ENCODE results near the gene CLCN2. TPM values are rescaled to one million over a fixed set of nuclear protein-coding genes. Genes with fewer than 3 reads are reported as not detected.

CLCN2 gene
- total and polyA plus RNA-seq, 2 of the 8 experiments (the other 6 are each of a cell fraction or from before 2014, with no cell fraction given): 13.7 to 16.1 TPM

DNA sequence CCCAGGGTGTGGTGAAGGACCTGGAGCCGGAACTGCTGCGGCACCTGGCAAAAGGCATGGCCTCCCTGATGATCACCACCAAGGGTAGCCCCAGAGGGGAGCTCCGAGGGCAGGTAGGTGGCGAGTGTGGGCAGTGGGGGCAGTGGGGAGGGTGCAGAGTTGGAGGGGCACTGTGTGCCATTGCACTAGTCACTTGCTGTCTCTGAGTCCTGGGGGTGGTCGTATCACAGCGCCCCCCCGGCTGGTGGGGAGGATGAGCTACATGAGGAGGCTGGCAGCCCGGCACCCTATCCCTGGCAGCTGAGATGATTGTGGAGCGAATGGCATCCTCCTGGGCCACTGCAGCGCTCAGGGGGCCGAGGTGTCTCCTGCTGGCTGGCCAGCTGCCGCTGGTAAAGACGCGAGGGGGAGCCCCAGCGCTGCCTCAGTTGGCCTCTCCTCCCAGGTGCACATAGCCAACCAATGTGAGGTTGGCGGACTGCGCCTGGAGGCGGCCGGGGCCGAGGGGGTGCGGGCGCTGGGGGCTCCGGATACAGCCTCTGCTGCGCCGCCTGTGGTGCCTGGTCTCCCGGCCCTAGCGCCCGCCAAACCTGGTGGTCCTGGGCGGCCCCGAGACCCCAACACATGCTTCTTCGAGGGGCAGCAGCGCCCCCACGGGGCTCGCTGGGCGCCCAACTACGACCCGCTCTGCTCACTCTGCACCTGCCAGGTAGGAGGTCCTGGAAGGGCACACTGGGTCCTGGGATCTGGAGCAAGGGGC lies 24.8 kb upstream of the CLCN2 start:
- no peak overlapping the region for H2BK15ac ChIP-seq (ENCODE audit: low read length)
- H3K27ac ChIP-seq (ENCODE audit: low read depth, low read length): no peak overlapping the region
- H3K23ac ChIP-seq (ENCODE audit: insufficient read length): no peak overlapping the region
- DNase-seq (ENCODE audit: low read depth in 1 of 2, low spot score in 2 of 2): no peak
- TF ChIP-seq, protein P1, sequence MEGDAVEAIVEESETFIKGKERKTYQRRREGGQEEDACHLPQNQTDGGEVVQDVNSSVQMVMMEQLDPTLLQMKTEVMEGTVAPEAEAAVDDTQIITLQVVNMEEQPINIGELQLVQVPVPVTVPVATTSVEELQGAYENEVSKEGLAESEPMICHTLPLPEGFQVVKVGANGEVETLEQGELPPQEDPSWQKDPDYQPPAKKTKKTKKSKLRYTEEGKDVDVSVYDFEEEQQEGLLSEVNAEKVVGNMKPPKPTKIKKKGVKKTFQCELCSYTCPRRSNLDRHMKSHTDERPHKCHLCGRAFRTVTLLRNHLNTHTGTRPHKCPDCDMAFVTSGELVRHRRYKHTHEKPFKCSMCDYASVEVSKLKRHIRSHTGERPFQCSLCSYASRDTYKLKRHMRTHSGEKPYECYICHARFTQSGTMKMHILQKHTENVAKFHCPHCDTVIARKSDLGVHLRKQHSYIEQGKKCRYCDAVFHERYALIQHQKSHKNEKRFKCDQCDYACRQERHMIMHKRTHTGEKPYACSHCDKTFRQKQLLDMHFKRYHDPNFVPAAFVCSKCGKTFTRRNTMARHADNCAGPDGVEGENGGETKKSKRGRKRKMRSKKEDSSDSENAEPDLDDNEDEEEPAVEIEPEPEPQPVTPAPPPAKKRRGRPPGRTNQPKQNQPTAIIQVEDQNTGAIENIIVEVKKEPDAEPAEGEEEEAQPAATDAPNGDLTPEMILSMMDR (IDR thresholded peaks at IDR 0.05; ENCODE audit: control extremely low read depth in 1 of 3, insufficient read depth in 1 of 3, low read depth in 1 of 3, low read length in 3 of 3): peak in 2 of 3 experiments; percentile 9 to 29; a peak in 2 of 4 replicates
- peak; percentile 6 to 28; a peak in 2 of 4 replicates for TF ChIP-seq RAD21 (IDR thresholded peaks at IDR 0.05 in 1 of 2, conservative IDR thresholded peaks at IDR 0.05 in 1 of 2; ENCODE audit: low read depth in 2 of 2, low read length in 2 of 2)
- TF ChIP-seq RFX5 (IDR thresholded peaks at IDR 0.05; ENCODE audit: borderline replicate concordance, low read depth, low read length): no peak
- TF ChIP-seq SRF (IDR thresholded peaks at IDR 0.05; ENCODE audit: low read depth, low read length): no peak
- peak overlapping the region in 1 of 2 experiments; percentile 56; a peak in 2 of 4 replicates for H3K4me2 ChIP-seq (ENCODE audit: insufficient read depth in 1 of 2, low read depth in 2 of 2, low read length in 2 of 2)
- 60% methylated on average over 25 of the region's 37 CpGs; no CpG with 5 or more reads in 1 of the 2 experiments for WGBS, 2 experiments (ENCODE audit: extremely low coverage in 1 of 2, insufficient coverage in 1 of 2, insufficient read length in 1 of 2, insufficient replicate concordance in 2 of 2, low coverage in 1 of 2, low lambda C conversion rate in 2 of 2, missing lambda C conversion rate in 1 of 2)
- H4K91ac ChIP-seq (replicated peaks; ENCODE audit: insufficient read length, low read length): no peak overlapping the region
- peaks cover 4% of the 10 kb centered on the region; the same call in 1 of the 2 replicates for H3K23me2 ChIP-seq (ENCODE audit: low read depth, low read length)
- H3K4me3 ChIP-seq (ENCODE audit: extremely low read depth in 1 of 4, insufficient read depth in 2 of 4, low read depth in 3 of 4, low read length in 4 of 4): peak overlapping the region in 1 of 4 experiments; percentile 27; a peak in 1 of 8 replicates
- H3K56ac ChIP-seq (replicated peaks; ENCODE audit: insufficient read length, low read depth, low read length): no peak overlapping the region
- H2BK120ac ChIP-seq (replicated peaks; ENCODE audit: low read depth, low read length): no peak overlapping the region
- H3K36me3 ChIP-seq (ENCODE audit: control insufficient read depth in 2 of 4, insufficient read depth in 4 of 4, low read length in 3 of 4): no peaks in the 10 kb centered on the region
- H3K27me3 ChIP-seq (replicated peaks in 1 of 4; ENCODE audit: control insufficient read depth in 3 of 4, extremely low read depth in 1 of 4, insufficient read depth in 3 of 4, low read length in 3 of 4): peaks cover 16 to 26% (median 23%) of the 10 kb centered on the region in 4 experiments
- H2AFZ ChIP-seq (ENCODE audit: low read length): no peak overlapping the region
- H4K5ac ChIP-seq (ENCODE audit: insufficient read length, low read depth, low read length): no peak overlapping the region
- no peak overlapping the region for H4K8ac ChIP-seq (ENCODE audit: extremely low read depth, insufficient read depth, low read length)
- peaks cover 0 to 5% (median 3%) of the 10 kb centered on the region in 4 experiments; a peak in 6 of 7 replicates for H3K4me1 ChIP-seq (replicated peaks in 1 of 4; ENCODE audit: control insufficient read depth in 3 of 4, insufficient read depth in 4 of 4, low read length in 3 of 4)
- H2BK20ac ChIP-seq (ENCODE audit: low read length): no peak overlapping the region
- CTCF ChIA-PET (ENCODE audit: partially characterized antibody): interaction anchor here (0.7 to 8.3 kb wide), 10 partner anchors 9 to 157 kb away, joined by 3 to 78 read pairs (median 4); no protein-coding TSS in a partner anchor
- peaks cover 0 to 7% of the 10 kb centered on the region in 2 experiments for H4K20me1 ChIP-seq (replicated peaks in 1 of 2; ENCODE audit: control insufficient read depth in 1 of 2, insufficient read depth in 2 of 2, low read length in 2 of 2)
- H2AK5ac ChIP-seq (ENCODE audit: low read depth, low read length): no peak overlapping the region
- no peaks in the 10 kb centered on the region for H3K79me1 ChIP-seq (ENCODE audit: low read depth, low read length)
- POLR2A ChIA-PET (ENCODE audit: partially characterized antibody): no interaction called here
- H3K14ac ChIP-seq (ENCODE audit: insufficient read length): no peak overlapping the region
- H3K18ac ChIP-seq (ENCODE audit: extremely low read depth, low read length): no peak overlapping the region
- no peaks in the 10 kb centered on the region for H3K79me2 ChIP-seq (ENCODE audit: control insufficient read depth in 1 of 2, insufficient read depth in 2 of 2, low read length in 2 of 2)
- no peak overlapping the region for H2BK5ac ChIP-seq (ENCODE audit: low read depth, low read length)
- no peaks in the 10 kb centered on the region for H3K9me3 ChIP-seq (ENCODE audit: insufficient read depth in 2 of 2, low read depth in 1 of 2, low read length in 1 of 2)
- no peak overlapping the region for H3K4ac ChIP-seq (replicated peaks; ENCODE audit: insufficient read length, low read depth, low read length)
- FAIRE-seq: no peak
- no peak overlapping the region for H2BK12ac ChIP-seq (ENCODE audit: low read depth, low read length)
- no peak overlapping the region for H3K9ac ChIP-seq (replicated peaks in 1 of 4; ENCODE audit: extremely low read depth in 1 of 4, low read depth in 3 of 4, low read length in 3 of 4)
